ENCODE results near the gene BCL11A.

- TF ChIP-seq CTCF (conservative IDR thresholded peaks at IDR 0.05; ENCODE audit: low read depth, low read length) (no peak), EZH2 (IDR thresholded peaks at IDR 0.05; ENCODE audit: borderline replicate concordance, low read depth, low read length, poor library complexity, severe bottlenecking) (no peak)
These were observed 31.8 kb upstream of the BCL11A start for GRCh38 chr2:60585276-60585675.

Measured in A673 (cell line).